ENCODE data around the gene KMT2B. TPM values are rescaled to one million over a fixed set of nuclear protein-coding genes. Genes with fewer than 3 reads are reported as not detected.

Gene KMT2B
- total and polyA plus RNA-seq, 2 of the 8 experiments (the other 6 are each of a cell fraction or from before 2014, with no cell fraction given) = 26.7 to 38.6 TPM

DNA sequence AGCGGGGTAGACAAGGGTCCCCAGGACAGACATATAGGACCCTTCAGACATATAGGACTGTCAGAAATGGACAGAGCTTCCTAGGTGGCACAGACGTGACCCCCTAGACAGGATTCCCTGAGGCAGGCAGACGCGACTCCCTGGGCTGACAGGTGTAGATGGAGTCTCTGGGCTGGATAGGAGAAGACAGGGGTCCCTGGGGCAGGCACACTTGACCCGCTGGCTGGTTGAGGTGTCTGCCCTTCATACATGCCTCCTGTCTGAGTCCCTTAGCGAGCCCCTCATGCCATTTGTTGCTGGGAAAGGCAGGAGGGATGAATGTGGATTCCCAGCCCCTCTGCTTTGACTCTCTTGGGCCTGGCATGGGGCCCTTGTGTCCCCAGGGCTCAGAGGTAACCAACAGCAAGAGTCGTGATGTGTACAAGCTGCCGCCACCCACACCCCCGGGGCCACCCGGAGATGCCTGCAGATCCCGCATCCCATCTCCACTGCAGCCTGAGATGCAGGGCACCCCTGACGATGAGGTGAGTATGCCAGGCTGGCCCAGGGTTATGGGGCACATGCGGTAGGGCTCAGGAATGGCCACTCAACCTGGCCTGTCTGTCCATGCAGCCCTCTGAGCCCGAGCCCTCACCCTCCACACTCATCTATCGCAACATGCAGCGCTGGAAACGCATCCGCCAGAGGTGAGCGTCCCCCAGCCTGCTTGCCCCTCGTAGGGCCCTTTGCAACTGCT, 36.0 kb downstream of the KMT2B start (continued):
- TF ChIP-seq, protein P1, sequence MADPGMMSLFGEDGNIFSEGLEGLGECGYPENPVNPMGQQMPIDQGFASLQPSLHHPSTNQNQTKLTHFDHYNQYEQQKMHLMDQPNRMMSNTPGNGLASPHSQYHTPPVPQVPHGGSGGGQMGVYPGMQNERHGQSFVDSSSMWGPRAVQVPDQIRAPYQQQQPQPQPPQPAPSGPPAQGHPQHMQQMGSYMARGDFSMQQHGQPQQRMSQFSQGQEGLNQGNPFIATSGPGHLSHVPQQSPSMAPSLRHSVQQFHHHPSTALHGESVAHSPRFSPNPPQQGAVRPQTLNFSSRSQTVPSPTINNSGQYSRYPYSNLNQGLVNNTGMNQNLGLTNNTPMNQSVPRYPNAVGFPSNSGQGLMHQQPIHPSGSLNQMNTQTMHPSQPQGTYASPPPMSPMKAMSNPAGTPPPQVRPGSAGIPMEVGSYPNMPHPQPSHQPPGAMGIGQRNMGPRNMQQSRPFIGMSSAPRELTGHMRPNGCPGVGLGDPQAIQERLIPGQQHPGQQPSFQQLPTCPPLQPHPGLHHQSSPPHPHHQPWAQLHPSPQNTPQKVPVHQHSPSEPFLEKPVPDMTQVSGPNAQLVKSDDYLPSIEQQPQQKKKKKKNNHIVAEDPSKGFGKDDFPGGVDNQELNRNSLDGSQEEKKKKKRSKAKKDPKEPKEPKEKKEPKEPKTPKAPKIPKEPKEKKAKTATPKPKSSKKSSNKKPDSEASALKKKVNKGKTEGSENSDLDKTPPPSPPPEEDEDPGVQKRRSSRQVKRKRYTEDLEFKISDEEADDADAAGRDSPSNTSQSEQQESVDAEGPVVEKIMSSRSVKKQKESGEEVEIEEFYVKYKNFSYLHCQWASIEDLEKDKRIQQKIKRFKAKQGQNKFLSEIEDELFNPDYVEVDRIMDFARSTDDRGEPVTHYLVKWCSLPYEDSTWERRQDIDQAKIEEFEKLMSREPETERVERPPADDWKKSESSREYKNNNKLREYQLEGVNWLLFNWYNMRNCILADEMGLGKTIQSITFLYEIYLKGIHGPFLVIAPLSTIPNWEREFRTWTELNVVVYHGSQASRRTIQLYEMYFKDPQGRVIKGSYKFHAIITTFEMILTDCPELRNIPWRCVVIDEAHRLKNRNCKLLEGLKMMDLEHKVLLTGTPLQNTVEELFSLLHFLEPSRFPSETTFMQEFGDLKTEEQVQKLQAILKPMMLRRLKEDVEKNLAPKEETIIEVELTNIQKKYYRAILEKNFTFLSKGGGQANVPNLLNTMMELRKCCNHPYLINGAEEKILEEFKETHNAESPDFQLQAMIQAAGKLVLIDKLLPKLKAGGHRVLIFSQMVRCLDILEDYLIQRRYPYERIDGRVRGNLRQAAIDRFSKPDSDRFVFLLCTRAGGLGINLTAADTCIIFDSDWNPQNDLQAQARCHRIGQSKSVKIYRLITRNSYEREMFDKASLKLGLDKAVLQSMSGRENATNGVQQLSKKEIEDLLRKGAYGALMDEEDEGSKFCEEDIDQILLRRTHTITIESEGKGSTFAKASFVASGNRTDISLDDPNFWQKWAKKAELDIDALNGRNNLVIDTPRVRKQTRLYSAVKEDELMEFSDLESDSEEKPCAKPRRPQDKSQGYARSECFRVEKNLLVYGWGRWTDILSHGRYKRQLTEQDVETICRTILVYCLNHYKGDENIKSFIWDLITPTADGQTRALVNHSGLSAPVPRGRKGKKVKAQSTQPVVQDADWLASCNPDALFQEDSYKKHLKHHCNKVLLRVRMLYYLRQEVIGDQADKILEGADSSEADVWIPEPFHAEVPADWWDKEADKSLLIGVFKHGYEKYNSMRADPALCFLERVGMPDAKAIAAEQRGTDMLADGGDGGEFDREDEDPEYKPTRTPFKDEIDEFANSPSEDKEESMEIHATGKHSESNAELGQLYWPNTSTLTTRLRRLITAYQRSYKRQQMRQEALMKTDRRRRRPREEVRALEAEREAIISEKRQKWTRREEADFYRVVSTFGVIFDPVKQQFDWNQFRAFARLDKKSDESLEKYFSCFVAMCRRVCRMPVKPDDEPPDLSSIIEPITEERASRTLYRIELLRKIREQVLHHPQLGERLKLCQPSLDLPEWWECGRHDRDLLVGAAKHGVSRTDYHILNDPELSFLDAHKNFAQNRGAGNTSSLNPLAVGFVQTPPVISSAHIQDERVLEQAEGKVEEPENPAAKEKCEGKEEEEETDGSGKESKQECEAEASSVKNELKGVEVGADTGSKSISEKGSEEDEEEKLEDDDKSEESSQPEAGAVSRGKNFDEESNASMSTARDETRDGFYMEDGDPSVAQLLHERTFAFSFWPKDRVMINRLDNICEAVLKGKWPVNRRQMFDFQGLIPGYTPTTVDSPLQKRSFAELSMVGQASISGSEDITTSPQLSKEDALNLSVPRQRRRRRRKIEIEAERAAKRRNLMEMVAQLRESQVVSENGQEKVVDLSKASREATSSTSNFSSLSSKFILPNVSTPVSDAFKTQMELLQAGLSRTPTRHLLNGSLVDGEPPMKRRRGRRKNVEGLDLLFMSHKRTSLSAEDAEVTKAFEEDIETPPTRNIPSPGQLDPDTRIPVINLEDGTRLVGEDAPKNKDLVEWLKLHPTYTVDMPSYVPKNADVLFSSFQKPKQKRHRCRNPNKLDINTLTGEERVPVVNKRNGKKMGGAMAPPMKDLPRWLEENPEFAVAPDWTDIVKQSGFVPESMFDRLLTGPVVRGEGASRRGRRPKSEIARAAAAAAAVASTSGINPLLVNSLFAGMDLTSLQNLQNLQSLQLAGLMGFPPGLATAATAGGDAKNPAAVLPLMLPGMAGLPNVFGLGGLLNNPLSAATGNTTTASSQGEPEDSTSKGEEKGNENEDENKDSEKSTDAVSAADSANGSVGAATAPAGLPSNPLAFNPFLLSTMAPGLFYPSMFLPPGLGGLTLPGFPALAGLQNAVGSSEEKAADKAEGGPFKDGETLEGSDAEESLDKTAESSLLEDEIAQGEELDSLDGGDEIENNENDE (IDR thresholded peaks at IDR 0.05; ENCODE audit: insufficient replicate concordance, low read length) = no peak
- TF ChIP-seq, protein P2, sequence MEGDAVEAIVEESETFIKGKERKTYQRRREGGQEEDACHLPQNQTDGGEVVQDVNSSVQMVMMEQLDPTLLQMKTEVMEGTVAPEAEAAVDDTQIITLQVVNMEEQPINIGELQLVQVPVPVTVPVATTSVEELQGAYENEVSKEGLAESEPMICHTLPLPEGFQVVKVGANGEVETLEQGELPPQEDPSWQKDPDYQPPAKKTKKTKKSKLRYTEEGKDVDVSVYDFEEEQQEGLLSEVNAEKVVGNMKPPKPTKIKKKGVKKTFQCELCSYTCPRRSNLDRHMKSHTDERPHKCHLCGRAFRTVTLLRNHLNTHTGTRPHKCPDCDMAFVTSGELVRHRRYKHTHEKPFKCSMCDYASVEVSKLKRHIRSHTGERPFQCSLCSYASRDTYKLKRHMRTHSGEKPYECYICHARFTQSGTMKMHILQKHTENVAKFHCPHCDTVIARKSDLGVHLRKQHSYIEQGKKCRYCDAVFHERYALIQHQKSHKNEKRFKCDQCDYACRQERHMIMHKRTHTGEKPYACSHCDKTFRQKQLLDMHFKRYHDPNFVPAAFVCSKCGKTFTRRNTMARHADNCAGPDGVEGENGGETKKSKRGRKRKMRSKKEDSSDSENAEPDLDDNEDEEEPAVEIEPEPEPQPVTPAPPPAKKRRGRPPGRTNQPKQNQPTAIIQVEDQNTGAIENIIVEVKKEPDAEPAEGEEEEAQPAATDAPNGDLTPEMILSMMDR (IDR thresholded peaks at IDR 0.05; ENCODE audit: control extremely low read depth in 1 of 3, insufficient read depth in 1 of 3, low read depth in 1 of 3, low read length in 3 of 3) = no peak
- no peak for TF ChIP-seq SIX5 (IDR thresholded peaks at IDR 0.05; ENCODE audit: low read depth, low read length)
- TF ChIP-seq, protein P3, sequence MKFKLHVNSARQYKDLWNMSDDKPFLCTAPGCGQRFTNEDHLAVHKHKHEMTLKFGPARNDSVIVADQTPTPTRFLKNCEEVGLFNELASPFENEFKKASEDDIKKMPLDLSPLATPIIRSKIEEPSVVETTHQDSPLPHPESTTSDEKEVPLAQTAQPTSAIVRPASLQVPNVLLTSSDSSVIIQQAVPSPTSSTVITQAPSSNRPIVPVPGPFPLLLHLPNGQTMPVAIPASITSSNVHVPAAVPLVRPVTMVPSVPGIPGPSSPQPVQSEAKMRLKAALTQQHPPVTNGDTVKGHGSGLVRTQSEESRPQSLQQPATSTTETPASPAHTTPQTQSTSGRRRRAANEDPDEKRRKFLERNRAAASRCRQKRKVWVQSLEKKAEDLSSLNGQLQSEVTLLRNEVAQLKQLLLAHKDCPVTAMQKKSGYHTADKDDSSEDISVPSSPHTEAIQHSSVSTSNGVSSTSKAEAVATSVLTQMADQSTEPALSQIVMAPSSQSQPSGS (IDR thresholded peaks at IDR 0.05; ENCODE audit: low read length) = no peak

All from H1 (cell line).